Stimulated activated CD4-positive, alpha-beta T cell treated with anti-CD3 and anti-CD28 coated beads, Interleukin-2, amount 100 ng/mL, for 24 hours (primary cell): ENCODE results near the gene TNFAIP8.
"Not testable (repeated sequence)": the region's sequence is repeated elsewhere in the genome, so short reads cannot be mapped to it uniquely, and the experiment has no call there.

Source experiments
- DNase-seq, 2 donors: peaks; one replicate each; pipeline ENCODE4 v3.0.0-alpha.2; 2020

TNFAIP8 gene

GRCh38 chr5:119397518-119398380 is 41.9 kb downstream of the TNFAIP8 start:
- DNase-seq = no peak

- DNase-seq = no peak
These were observed 43.1 kb downstream of the TNFAIP8 start for GRCh38 chr5:119398727-119399466.

GRCh38 chr5:119400245-119400644 is 44.4 kb downstream of the TNFAIP8 start:
- DNase-seq = peak in 1 of 2 donors; percentile 31

GRCh38 chr5:119402081-119402480 is 46.3 kb downstream of the TNFAIP8 start:
- DNase-seq = no peak

GRCh38 chr5:119402555-119402954 is 46.7 kb downstream of the TNFAIP8 start:
- no peak for DNase-seq

- DNase-seq = no peak
These were observed 48.2 kb downstream of the TNFAIP8 start for GRCh38 chr5:119404033-119404432.

GRCh38 chr5:119405419-119405818 is 49.6 kb downstream of the TNFAIP8 start:
- no peak for DNase-seq

- DNase-seq = no peak
These were observed 50.8 kb downstream of the TNFAIP8 start for GRCh38 chr5:119406551-119407110.

GRCh38 chr5:119409235-119409815 is 53.5 kb downstream of the TNFAIP8 start:
- no peak for DNase-seq

- no peak for DNase-seq
These were observed 54.8 kb downstream of the TNFAIP8 start for GRCh38 chr5:119410448-119411159.

- peak; percentile 20 to 54 for DNase-seq
These were observed 55.8 kb downstream of the TNFAIP8 start for GRCh38 chr5:119411361-119412278.

- DNase-seq = no peak
These were observed 56.7 kb downstream of the TNFAIP8 start for GRCh38 chr5:119412279-119413227.

GRCh38 chr5:119414124-119414734 is 58.4 kb downstream of the TNFAIP8 start:
- not testable (repeated sequence) for DNase-seq

GRCh38 chr5:119417891-119418605 is 62.2 kb downstream of the TNFAIP8 start:
- DNase-seq = no peak

GRCh38 chr5:119418606-119419100 is 62.8 kb downstream of the TNFAIP8 start:
- DNase-seq = no peak

GRCh38 chr5:119420169-119420568 is 64.3 kb downstream of the TNFAIP8 start:
- no peak for DNase-seq

- no peak for DNase-seq
These were observed 70.2 kb downstream of the TNFAIP8 start for GRCh38 chr5:119426057-119426456.

GRCh38 chr5:119427060-119427459 is 71.2 kb downstream of the TNFAIP8 start:
- no peak for DNase-seq

- not testable (repeated sequence) for DNase-seq
These were observed 71.8 kb downstream of the TNFAIP8 start for GRCh38 chr5:119427596-119427995.
